ENCODE measurements around the gene OAT.
"Not testable (repeated sequence)": the region's sequence is repeated elsewhere in the genome, so short reads cannot be mapped to it uniquely, and the experiment has no call there.

OAT gene

GRCh38 chr10:124446830-124447750, 28.4 kb upstream of the OAT start:
- no peak for DNase-seq

GRCh38 chr10:124441694-124442093, 23.0 kb upstream of the OAT start:
- DNase-seq, result not testable (repeated sequence)

DNA sequence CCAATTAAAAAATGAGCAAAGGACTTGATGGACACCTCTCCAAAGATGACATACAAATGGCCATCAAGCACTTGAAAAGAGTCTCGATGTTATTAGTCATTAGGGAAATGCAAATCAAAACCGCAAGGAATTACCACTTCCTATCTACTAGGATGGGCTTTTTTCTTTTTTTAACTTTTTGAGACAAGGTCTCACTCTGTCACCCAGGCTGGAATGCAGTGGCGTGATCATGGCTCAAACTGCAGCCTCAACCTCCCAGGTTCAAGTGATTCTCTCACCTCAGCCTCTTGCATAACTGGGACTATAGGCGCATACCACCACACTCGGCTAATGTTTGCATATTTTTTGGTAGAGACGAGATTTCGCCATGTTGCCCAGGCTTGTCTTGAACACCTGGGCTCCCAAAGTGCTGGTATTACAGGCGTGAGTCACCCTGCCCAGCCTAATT, 17.5 kb upstream of the OAT start:
- no peak for DNase-seq

- DNase-seq, result not testable (repeated sequence)
These were observed 17.0 kb upstream of the OAT start for GRCh38 chr10:124435683-124436082.

- DNase-seq, result no peak
These were observed 14.7 kb upstream of the OAT start for GRCh38 chr10:124433461-124433860.

DNA sequence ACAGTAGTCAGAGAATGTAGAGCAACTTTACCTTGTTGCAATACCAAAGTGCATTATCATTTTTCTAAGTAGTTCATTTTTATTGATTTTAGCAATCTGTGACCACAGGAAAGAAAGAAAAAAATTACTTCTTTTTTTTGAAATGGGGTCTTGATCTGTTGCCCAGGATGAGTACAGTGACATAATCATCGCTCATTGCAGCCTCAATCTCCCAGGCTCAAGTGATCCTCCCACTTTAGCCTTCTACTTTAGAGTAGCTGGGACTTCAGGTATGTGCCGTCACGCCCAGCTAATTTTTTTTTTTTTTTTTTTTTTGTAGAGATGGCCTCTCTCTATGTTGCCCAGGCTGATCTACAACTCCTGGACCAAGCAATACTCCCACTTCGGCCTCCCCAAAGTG, 11.4 kb upstream of the OAT start:
- no peak for DNase-seq

GRCh38 chr10:124429576-124429975, 10.9 kb upstream of the OAT start:
- no peak for DNase-seq

- DNase-seq, result no peak
These were observed 9.6 kb upstream of the OAT start for GRCh38 chr10:124428207-124428777.

GRCh38 chr10:124425227-124425962, 6.7 kb upstream of the OAT start:
- DNase-seq, result no peak

GRCh38 chr10:124423813-124424212, 5.1 kb upstream of the OAT start:
- DNase-seq, result no peak

GRCh38 chr10:124422742-124423141, 4.0 kb upstream of the OAT start:
- no peak for DNase-seq

DNA sequence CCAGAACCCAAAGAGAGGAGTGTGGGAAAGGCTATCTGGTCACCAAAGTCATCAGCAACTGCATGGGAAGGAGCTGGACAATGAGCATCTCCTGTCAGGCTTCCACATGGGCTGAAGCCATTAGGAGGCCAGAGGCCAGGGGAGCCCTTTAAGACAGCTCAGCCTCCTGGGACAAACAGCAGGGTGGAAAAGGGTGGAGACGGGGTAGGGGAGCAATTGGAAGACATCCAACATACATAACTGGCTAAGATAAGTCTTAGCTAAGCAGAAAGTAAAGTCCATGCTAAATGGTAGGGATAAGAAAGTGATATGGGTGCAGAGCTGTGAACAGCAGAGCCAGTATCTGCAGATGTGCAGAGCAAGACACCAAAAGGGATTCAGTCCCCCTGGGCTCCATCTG, 1.5 kb upstream of the OAT start:
- no peak for DNase-seq

DNA sequence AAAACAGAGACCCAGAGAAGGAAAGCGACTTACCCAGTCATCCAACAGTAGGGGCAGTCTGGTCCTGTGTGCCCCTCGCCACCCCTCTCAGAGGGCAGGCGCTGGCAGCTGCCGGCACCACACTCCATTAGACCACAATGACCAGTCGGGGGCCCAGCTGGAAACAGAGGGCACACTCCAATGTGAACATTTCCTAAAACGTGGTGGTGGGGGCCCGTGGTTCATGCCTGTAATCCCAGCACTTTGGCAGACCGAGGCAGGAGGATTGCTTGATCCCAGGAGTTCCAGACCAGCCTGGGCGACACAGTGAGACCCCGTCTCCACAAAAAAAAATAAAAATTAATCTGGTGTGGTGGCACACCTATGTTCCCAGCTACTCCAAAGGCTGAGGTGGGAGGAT, 912 bp upstream of the OAT start:
- no peak for DNase-seq

GRCh38 chr10:124417895-124418725, 613 bp downstream of the OAT start:
- peak; percentile 43 for DNase-seq

DNA sequence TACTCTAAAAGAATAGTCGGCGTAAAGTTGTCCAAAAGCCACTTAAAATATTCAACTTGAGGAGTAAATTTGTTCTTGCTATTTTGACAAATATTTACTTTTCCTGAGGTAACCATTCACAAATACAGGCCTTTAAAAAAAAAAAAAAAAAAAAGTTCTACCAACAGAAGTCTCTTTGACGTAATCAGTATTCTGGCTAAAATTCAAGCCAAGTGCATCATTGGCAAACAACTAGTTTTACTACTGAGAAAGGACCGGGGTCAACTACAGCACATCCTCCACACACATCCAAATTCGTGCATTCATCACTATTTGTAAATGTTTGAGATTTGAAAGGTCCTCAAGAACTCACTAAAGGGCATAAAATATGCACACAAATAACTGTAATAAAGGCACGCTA, 2.0 kb downstream of the OAT start:
- no peak for DNase-seq

- DNase-seq, result no peak
These were observed 3.5 kb downstream of the OAT start for GRCh38 chr10:124415210-124415609.

DNA sequence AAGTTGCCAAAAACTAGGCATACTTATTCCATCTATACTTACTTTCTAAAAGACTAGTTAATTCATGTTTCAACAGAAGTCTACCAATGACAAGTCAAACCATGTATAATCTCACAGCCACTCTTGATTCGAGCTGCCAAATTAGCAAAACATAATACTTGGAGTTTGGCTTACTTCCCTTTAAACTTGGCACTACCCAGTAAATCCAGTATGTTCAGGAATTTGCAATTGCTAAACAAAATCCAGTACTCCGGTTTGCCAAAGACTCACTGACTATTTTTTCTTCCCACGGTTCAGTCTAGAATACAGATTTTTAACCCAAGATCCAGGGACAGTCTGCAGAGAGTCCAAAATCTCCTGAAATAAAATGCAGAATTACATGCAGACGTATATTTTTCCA, 4.6 kb downstream of the OAT start:
- DNase-seq, result no peak

DNA sequence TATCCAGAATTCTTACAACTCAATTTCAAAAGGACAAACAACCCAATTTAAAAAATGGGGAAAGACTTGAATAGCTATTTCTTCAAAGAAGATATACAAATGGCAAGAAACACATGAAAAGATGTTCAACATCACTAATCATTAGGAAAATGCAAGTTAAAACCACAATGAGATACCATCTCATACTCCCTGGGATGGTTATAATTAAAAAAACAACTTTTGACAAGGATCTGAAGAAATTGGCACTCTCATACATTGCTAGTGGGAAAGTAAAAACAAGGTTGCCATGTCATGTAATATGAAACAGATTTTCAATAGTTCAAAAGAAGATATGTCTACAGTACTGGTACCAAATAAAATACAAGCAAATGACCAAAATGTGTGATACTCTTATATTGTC, 9.0 kb downstream of the OAT start:
- DNase-seq, result no peak

- no peak for DNase-seq
These were observed 10.4 kb downstream of the OAT start for GRCh38 chr10:124408357-124408756.

DNA sequence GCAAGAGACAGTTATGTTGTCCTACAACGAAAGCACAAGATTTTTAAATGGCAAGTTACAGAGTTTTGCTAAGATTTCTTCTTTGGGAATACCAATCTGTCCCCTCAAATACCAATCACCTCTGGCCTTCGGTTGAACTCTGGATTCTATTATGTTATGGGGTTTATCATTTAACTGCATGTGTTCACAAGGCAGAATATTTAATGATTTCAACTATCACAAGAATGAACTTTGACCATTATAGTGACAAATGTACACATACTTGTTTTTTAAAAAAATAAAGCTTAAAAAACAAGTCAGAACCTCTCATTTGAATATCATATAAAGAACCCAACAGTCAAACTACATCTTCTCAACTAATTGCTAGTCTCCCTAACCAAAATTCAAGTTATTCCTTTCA, 11.3 kb downstream of the OAT start:
- no peak for DNase-seq

GRCh38 chr10:124403548-124403947, 15.2 kb downstream of the OAT start:
- peak; percentile 74 for DNase-seq

DNA sequence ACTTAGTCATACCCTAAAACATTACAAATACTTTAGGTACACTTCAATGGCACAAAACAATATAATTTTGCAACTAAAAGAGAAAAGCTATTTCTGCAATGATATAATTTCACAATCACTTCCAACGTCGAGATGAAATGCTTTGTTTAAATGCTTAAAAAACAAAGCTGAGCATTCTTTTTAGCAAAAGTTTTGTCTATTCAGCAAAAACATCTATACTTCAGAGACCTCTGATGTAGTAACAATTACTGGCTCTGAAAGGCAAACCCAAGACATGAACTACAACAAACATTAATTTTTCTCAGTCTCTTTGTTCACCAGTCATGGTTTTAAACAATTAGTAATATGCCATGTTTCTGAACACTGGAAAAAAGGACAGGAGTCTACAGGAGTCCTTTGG, 16.4 kb downstream of the OAT start:
- DNase-seq, result no peak

DNA sequence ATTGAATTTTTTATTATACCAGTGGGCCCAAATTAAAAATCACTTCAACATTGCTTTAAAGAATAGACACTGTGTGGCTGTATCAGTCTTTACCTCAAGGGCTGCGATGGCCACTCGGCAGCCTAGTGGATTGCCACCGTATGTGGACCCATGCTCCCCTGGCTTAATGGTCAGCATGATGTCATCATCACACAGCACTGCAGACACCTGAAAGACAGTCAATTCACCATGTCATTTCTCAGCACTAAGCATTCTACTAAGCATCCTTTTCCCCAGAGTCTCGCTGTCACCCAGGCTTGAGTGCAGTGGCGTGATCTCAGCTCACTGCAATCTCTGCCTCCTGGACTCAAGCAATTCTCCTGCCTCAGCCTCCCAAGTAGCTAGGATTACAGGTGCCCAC, 17.1 kb downstream of the OAT start:
- DNase-seq, result no peak

Data from activated CD4-positive, alpha-beta T cell treated with anti-CD3 and anti-CD28 coated beads, Interleukin-10, Interleukin-2, amounts not matched to agents 100 ng/mL and 50 ng/mL, durations not matched to agents 16 hours and 8 hours (primary cell).